Endothelial cell of hepatic sinusoid (primary cell): ENCODE data around the gene RTL10.

Source experiments
- in situ Hi-C: cut with HindIII; loops from 2 replicates; pipeline ENCODE4 v1.10.0; 2017; ENCODE audit warnings: low sequenced_read_pairs

Gene RTL10

GRCh38 chr22:19866665-19867009 lies 12.0 kb upstream of the RTL10 start:
- in situ Hi-C loops: no loop called here

- in situ Hi-C loops: no loop called here
These were observed 10.6 kb upstream of the RTL10 start for GRCh38 chr22:19865141-19865829.

- in situ Hi-C loops: no loop called here
These were observed 9.9 kb upstream of the RTL10 start for GRCh38 chr22:19864538-19865106.

GRCh38 chr22:19863571-19863970 lies 8.9 kb upstream of the RTL10 start:
- in situ Hi-C loops: no loop called here

- in situ Hi-C loops: no loop called here
These were observed 8.1 kb upstream of the RTL10 start for GRCh38 chr22:19862619-19863246.

- in situ Hi-C loops: no loop called here
These were observed 5.3 kb upstream of the RTL10 start for GRCh38 chr22:19859861-19860510.

GRCh38 chr22:19857382-19857781 lies 2.7 kb upstream of the RTL10 start:
- in situ Hi-C loops: no loop called here

GRCh38 chr22:19855504-19856409 lies 1.1 kb upstream of the RTL10 start:
- in situ Hi-C loops: no loop called here

GRCh38 chr22:19853879-19854777 lies 546 bp downstream of the RTL10 start:
- in situ Hi-C loops: no loop called here

- in situ Hi-C loops: no loop called here
These were observed 1.4 kb downstream of the RTL10 start for GRCh38 chr22:19853058-19853878.

- in situ Hi-C loops: no loop called here
These were observed 2.4 kb downstream of the RTL10 start for GRCh38 chr22:19852177-19852781.

GRCh38 chr22:19851291-19852176 lies 3.1 kb downstream of the RTL10 start:
- in situ Hi-C loops: no loop called here

- in situ Hi-C loops: no loop called here
These were observed 3.9 kb downstream of the RTL10 start for GRCh38 chr22:19850763-19851109.

GRCh38 chr22:19849835-19850762 lies 4.6 kb downstream of the RTL10 start:
- in situ Hi-C loops: no loop called here

GRCh38 chr22:19848298-19849224 lies 6.1 kb downstream of the RTL10 start:
- in situ Hi-C loops: no loop called here

- in situ Hi-C loops: no loop called here
These were observed 7.4 kb downstream of the RTL10 start for GRCh38 chr22:19847345-19847632.
